HG03103 (cell line): Measurements from ENCODE around the gene LGALS3BP.

ENCODE experiments used
- ATAC-seq: cut with Tn5 transposase; IDR thresholded peaks from one replicate; pipeline ENCODE4 v1.9.1; 2021; ENCODE audit warnings: low read depth; ENCODE audit not compliant: unreplicated experiment

The LGALS3BP gene

DNA sequence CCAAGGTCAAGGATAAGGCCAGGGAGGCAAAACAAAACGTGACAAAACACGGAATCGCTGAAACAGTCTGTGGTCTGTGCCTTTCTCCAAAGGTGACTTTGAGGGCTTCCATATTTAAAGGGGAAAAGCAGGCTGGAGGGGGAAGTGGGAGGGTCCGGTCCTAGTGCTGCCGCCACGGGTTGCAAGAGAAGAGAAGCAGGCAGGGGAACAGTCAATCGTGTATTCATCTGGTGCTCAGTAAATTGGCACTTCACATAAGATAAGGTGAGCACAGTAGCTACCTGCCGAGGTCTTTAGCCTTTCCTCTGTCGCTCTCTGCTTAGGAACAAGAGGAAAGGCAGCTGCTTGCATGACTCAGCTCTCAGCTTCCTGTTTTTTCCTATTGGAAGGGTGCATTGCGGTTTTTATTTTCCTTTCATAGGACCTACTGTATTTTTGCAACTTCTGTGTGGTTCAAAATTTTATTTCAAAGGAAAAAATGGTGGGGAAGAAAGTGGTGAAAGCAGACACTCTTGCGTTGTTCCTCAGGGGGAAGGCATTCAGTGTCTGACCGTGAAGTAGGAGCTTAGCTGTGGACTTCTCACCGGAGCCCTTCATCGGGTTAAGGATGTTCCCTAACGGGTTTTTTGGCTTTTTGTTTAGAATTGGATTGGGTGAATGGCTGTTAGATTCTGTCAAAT, 7.1 kb upstream of the LGALS3BP start:
- no peak for ATAC-seq

DNA sequence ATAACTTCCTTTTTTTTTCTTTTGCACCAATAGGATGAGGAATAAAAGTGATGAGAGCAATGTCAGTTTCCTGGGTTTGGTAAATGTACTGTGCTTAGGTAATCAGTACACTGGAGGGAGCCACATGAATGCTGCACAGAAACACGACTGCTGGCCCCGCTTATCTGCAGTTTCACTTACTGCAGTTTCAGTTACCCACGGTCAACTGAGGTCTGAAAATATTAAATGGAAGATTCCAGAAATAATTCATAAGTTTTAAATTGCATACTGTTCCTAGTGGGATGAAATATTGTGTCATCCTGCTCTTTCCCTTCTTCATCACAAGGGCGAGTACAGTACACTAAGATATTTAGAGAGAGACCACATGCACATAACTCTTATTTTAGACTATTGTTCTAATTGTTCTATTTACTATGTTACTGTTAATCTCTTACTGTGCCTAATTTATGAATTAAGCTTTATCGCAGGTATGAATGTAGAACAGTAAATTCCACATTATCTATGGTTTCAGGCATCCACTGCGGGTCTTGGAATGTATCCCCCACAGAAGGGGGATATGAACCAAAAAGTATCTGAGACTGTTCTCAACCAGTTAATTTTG, 6.4 kb upstream of the LGALS3BP start:
- no peak for ATAC-seq

DNA sequence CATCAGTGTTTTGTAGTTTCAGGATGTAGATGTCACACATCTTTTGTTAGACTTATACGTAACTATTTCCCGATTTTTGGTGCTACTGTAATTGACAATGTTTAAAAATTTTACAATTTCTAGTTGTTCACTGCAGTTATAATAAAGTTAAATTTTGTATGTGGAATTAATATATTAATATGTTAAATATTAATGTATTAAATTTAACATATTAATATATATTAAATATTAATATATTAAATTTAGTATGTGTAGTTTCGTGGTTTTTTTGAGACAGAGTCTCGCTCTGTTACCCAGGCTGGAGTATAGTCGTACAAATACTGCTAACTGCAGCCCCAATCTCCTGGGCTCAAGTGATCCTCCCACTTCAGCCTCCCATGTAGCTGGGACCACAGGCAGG, 5.7 kb upstream of the LGALS3BP start:
- ATAC-seq: no peak

DNA sequence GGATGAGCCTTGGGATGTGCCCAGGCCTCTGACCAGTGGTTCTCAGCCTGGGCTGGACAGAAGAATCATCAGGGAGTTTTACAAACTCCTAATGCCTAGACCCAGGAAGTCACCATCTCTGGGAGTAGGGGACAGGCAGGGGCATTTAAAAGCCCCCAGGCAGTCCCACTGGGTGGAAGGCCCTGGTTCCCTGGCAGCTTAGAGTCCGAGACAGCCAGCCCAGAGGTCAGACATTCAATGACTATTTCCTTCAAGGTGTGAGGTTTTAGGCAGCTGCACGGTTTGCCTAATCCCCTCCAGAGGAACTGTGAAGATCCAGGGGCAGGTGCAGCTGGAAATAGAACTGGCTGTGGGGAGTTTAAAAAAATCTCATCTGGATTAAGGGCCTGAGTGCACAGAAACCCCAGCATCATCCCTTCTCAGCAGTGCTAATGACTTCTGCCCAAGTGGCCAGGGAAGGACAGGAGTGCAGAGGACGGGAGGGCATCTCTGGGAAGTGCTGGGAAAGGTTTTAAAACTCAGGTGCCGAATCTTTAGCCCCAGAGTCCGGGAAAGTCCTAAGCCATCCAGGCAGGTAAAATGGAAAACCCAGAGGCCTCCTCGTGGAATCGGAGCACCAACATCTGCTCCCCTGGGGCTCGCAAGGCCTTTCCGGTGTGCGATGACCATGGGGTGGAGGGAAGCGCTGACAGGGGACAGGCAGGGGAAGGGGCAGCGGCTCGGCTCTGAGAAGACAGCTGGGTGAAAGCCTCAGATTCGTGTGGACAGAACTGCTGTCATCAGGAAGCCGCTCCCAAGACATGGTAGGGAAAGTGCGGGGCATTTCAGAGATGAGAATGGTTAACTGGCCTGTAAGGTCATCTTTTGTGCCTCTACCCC, 1.5 kb upstream of the LGALS3BP start:
- no peak for ATAC-seq

DNA sequence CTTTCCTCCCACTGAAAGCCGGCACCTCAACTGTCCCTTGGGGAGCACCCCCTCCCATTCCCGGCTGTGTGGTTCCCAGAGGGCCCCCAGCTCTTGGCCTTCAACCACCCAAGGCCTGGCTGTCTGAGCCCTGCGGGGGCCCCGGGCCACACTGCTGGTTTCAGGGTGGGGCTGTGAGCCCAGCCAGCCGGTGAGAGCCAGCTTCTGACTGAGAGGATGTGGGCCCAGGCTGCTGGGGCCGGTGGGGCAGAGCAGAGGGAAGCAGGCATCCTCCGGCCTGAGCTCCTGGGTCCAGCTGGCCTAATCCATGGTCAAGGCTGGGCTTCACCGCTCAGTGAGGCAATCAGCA, 875 bp upstream of the LGALS3BP start:
- no peak for ATAC-seq

DNA sequence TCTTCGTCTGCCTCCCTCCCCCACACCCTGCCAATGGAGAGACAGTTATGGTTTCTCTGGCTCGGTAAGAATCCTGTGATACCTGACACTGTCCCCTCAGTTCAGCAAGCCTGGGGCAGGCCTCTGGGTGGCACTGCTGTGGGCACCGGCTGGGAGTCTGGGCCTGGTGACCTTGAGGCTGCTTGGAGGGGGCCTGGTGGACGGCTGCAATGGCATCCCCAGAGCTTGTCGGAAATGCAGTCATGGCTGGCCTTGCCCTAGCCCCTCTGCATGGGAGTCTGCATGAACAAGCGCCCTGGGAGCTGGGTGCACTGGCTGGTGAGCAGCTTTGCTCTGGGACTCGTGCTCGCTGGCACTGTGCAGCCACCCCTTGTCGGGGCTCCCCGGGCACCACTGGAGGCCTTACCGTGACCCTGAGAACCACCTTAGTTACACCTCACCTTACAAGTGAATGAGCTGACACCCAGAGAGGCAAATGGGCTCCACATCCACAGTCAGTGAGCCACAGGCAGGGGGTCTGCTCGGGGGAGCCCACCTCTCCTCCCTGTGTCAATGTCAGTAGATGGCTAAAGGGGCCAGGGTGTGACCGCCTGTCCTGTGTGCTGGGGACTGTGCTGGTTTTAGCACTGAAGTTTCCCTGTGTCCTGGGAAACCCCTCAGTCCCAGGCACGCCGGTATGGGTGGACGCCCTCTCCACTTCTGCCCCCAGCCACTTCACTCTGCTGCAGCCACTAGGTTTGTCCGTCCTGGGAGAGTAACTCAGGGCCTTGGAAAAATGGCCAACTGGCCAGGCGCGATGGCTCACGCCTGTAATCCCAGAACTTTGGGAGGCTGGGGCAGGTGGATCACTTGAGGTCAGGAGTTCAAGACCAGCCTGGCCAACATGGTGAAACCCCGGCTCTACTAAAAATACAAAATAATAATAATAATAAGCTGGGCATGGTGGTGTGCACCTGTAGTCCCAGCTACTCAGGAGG, 1.4 kb downstream of the LGALS3BP start:
- ATAC-seq: no peak

DNA sequence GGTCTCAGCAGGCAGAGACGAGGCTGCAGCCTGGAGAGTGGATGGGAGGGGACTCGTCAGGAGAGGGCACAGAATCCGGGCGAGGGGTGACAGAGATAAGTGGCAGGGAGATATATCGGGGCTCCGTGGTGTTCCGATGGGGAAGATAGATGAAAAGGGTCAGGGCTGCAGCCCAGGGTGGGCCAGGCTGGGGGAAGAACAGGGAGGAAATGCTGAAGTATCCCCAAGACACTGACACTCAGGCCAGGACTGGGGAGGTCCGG, 2.1 kb downstream of the LGALS3BP start:
- ATAC-seq: no peak

DNA sequence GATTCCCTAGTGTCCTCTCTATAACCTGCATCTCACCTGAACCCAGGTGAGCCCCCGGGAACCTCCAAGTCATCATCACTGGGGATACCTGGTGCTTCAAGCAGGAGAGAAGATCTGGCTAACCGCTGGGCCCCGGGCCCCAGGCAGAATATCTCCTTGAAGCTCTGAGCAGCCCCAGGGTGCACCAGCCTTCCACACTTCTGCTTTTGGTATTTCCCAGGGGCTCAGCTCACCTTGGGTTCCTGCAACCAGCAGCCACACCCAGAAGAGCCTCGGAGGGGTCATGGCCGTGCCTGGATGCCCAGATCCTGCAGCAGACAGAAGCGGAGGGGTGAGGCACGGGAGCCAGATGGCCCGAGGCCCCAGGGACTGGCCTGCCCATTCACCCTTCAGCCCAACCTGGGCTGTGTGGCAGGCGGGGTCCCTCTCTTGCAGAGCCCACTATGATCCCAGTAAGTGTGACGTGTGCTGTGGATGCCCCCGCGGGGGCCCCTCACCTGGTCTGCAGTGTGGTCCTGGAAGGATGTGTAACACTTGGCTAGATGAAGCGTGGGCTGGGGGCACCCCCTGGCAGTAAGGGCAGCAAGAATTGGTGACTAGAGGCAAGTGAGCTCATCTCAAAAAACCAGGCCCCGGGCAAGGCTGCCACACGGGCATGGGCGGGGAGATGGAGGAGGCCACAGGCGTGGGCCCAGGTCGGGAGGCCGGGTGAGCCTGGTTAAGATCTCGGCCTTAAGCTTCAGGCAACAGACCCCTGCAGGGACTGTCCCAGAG, 2.6 kb downstream of the LGALS3BP start:
- ATAC-seq: no peak

DNA sequence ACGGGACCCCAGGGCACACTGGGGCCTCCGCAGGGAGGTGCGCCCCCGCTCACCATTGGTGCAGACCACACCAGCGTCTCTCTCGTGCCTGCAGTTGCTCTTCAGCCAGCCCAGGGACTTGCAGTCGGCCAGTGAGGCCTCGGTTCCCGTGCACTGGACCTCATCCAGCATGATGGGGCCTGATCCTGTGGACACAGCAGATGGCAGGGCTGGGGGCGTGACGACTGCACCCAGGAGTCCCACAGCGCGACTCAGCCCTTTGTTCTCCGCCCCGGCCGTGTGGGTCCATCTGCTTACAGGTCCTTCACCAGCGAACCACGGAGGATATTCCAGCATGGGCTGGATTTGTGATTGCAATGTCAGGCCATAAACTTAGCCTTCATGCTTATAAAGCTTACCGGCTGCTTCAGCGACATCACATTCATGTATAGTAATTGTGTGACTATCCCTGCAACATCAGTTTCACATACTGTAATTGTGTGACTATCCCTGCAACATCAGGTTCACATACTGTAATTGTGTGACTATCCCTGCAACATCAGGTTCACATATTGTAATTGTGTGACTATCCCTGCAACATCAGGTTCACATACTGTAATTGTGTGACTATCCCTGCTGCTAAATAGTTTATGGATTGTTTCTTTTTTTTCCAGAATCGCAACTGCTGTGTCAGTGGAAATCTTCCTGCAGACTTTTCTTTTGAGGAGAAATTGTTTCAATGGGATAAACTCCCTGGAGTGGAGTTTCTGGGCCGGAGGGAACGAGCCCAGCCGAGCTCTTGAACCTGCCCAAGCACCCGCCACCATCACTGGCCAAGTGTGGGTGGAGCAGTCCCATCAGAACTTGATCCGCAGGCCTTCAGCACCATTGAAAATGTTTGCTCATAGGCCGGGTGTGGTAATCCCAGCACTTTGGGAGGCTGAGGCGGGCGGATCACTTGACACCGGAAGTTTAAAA, 4.8 kb downstream of the LGALS3BP start:
- no peak for ATAC-seq

DNA sequence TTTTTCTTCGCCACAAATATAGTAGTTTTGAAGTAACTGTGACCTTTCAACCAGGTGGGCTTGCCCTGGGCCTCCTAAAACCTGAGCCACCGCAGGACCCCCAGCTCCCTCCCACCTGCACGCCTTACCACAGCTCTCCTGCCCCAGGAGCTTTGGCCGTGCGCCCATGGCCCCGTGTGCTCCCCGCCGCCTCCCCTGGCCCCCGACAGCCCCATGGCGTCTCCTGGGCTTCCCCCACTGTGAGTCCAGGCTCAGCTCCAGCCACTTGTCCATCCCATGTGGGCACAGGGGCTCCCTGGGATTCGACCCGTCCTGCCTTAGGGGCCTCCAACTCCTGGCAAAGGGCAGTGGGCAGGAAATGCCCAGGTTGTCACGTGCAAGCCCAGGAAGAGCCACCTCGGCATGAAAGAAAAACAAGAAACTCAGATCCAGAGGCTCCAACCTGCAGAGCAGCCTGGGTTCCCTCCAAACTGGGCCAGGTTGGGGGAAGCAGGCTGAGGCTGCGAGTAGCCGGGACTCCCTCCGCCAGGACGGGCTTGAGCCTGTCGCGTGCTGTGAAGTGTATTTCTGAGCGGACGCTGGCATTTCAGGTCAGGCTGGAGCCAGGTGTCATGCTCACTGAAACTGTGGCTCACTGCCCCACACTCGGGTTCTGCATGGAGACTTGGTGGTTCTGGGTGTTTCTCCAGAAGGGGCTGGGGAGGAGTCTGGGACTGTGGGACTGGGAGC, 5.8 kb downstream of the LGALS3BP start:
- no peak for ATAC-seq

DNA sequence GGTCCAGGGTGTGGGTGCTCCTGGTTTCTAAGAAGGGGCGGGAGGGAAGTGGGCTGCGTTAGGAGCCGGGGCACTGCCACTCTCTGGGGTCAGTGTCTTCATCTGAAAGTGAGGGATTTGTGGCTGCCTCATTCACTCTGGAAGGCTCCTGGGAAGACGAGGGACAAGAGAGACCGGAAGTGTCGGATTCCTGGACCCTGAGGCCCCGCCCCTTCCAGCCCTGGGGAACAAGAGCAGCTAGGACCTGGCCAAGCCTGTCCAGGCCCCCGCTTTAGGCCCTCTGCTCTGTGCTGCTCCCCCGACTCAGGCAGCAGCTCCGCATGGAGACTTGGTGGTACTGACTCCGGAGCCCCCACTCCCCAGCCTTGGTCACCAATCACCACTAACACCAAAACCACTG, 6.5 kb downstream of the LGALS3BP start:
- no peak for ATAC-seq

DNA sequence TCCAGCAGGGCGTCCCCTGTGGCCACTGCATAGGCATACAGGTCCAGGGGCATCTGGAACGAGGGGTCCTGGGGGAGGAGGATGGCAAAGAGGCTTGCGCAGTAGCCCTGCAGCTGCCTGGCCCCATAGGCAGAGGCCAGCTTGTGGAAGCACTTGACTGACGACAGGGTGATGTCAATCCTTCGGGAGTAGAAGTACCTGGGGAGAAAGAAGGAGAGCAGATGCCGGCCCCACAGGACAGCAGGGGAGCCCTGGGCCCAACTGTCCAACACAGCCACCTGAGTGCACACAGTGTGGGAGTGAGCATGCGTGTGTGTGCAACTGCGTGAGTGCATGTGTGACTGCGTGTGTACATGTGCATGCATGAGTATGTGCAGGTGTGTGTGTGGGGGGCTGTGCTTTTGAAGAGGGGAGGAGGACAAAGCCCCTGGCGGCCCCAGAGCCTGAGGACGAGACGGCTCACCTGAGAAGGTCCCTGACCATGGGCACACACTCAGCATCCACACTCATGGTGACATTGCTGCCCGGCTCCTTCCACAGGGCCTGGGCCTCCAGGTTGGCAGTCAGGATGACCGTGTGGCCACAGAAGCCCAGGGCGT, 7.1 kb downstream of the LGALS3BP start:
- ATAC-seq: no peak

DNA sequence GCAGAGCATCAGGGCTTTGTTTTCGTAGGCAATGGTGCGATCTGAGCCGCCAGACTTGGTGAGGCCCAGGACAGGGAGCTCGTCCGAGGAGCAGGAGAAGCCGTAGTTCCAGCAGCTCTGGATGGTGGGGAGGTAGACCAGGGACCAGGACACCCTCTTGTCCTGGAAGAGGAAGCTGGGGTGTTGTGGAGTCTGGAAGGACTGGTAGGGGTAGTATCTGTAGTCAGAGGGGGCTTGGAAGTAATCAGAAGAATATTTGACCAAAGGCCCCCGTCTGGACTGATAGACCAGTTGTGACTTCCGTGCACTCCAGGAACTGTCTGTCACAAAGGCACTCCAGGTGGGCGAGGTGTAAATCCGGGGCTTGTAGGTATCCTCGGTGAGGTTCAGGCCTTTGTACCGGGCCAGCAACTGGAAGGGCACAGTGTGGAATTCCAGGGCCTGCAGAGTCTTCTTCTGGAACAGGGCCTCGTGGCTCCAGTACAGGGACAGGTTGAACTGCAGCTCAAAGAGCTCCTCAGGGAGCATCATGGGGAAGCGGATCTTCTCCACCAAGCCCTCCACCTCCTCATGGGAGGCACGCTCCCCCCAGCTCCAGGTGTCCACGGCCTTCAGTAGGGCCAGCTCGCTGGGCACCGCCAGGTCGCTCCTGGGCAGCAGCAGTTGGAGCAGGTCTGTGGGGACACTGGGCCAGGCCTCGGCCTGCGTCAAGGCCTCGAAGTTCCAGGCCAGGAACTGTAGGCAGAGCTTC, 7.8 kb downstream of the LGALS3BP start:
- ATAC-seq: no peak

DNA sequence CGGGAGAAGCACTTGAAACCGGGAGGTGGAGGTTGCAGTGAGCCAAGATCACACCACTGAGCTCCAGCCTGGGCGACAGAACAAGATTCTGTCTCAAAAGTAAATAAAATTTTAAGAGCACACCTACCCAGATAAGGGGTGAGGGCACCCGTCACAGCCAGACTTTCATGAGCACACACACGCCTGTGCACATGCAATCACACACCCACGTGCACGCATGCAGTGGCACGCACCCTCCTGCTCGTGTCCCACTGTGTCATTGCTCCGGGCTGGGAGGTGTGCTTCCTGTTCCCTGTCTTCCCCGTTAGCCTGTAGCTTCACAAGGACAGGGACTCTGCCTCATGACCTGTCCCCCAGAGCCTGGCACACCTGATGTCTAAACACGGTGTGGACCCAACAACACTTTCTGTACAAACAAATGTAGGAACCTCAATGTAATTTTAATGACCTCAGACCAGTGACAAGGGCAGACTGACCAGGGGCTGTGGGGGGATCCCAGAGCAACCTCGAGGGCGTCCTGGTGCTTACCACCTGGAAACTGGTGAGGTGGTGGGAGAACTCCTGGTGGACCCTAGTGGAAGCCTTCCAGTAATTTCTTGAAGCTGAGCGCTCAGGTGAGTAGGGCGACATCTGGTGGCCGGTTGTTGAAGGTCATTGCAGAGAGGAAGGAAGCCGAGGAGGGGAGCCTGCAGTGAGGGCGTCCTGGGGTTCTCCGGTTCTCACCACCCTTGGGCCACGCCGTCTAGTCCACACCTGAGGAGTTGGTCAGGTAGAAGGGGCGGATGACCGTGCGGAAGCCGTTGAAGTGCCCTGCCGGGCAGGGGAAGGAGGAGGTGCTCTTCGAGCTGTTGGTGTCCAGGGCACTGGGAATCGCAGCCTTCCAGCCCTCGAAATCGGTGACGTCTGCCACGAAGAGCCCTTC, 8.6 kb downstream of the LGALS3BP start:
- ATAC-seq: no peak

DNA sequence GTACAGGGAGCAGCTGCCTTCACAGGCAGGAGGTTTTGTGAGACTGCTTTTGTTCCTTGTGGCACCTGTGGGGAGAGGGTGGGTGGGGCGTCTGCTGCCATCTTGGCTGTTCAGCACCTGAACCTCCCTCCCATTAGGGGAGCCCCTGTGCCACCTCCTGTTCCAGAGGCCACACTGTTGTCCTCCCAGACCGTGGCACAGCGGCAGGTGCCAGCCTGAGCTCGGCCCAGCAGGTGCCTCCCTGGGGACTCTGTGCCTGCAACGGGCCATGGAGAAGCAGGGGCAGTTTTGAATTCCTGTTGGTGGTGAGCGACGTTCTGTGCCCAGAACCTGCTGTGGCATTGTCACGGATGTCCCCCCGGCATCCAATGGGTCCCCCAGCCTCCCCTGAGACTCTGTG, 9.9 kb downstream of the LGALS3BP start:
- ATAC-seq: no peak

DNA sequence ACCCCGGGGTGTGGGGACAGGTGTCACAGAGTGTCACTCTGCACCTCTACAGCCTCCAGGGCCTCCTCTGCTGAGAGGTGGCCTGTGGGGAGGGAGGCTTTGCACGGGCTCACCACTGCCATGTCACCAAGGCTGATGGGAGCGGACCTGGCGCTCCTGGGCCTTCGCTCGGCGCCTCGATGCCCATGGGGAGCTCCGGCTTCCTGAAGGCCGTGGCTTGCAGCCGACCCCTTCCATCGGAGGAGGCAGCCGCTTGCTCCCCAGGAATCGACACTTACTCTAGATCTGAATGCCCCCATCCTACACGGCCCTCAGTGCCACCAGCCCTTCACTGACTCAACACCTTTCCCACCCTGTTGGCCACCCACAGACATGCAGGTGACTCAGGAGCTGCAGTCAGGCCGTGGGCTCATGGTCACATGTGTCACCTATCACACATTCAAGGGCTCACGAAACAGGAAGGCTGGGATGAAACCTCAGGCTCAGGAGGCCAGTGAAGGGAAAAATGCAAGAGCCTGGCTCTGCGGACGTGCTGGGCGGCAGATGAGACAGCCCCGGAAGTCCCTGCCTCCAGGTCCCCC, 11.9 kb downstream of the LGALS3BP start:
- no peak for ATAC-seq
